OCI-LY7 (cell line): ENCODE measurements around the gene PEX14.

Source experiments
- EZH2phosphoT487 ChIP-seq: fragments of 200-600 bp; sonication (generic); IDR thresholded peaks from 2 replicates; pipeline ENCODE4 v1.6.1; 2018; ENCODE audit warnings: low read depth, borderline replicate concordance, mild to moderate bottlenecking, mixed run types, antibody characterized with exemption, low read length, moderate library complexity, mixed read lengths
- TF ChIP-seq, protein P1 (sequence below): fragments of 200-600 bp; sonication (generic); conservative IDR thresholded peaks from 2 replicates; pipeline ENCODE4 v1.5.1; 2014; ENCODE audit warnings: mild to moderate bottlenecking, antibody characterized with exemption, low read length, moderate library complexity, mixed read lengths

- TF ChIP-seq, protein P1, sequence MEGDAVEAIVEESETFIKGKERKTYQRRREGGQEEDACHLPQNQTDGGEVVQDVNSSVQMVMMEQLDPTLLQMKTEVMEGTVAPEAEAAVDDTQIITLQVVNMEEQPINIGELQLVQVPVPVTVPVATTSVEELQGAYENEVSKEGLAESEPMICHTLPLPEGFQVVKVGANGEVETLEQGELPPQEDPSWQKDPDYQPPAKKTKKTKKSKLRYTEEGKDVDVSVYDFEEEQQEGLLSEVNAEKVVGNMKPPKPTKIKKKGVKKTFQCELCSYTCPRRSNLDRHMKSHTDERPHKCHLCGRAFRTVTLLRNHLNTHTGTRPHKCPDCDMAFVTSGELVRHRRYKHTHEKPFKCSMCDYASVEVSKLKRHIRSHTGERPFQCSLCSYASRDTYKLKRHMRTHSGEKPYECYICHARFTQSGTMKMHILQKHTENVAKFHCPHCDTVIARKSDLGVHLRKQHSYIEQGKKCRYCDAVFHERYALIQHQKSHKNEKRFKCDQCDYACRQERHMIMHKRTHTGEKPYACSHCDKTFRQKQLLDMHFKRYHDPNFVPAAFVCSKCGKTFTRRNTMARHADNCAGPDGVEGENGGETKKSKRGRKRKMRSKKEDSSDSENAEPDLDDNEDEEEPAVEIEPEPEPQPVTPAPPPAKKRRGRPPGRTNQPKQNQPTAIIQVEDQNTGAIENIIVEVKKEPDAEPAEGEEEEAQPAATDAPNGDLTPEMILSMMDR: no peak
- TF ChIP-seq EZH2phosphoT487: no peak
Measured at GRCh38 chr1:10569531-10569930, 94.8 kb downstream of the PEX14 start.
